WERI-Rb-1 (cell line): ENCODE measurements around the gene HMCN2.

Experiments used
- DNase-seq: peaks from one replicate; pipeline ENCODE4 v3.0.0-alpha.2; 2020
- H3K27ac ChIP-seq: fragments of 250-450 bp; sonication (Bioruptor Pico); 2 replicates; pipeline ENCODE4 v1.5.1; 2020; ENCODE audit warnings: mild to moderate bottlenecking, moderate library complexity
- H3K27me3 ChIP-seq: fragments of 250-450 bp; sonication (Bioruptor Pico); 2 replicates; pipeline ENCODE4 v1.5.1; 2021; ENCODE audit warnings: mild to moderate bottlenecking, low read depth, moderate library complexity; ENCODE audit not compliant: insufficient read depth, severe bottlenecking
- H3K36me3 ChIP-seq: fragments of 250-450 bp; sonication (Bioruptor Pico); 2 replicates; pipeline ENCODE4 v1.5.1; 2020; ENCODE audit warnings: mild to moderate bottlenecking, moderate library complexity
- H3K4me3 ChIP-seq: 2 replicates; pipeline ENCODE4 v1.5.1; 2011; ENCODE audit warnings: low read depth, mild to moderate bottlenecking, control low read depth, low read length
- H3K9me3 ChIP-seq: fragments of 250-450 bp; sonication (Bioruptor Pico); 2 replicates; pipeline ENCODE4 v1.5.1; 2021; ENCODE audit warnings: mild to moderate bottlenecking, moderate library complexity; ENCODE audit not compliant: severe bottlenecking
- CTCF ChIP-seq: IDR thresholded peaks from 2 replicates; pipeline ENCODE4 v1.5.1; 2011; ENCODE audit warnings: low read depth, mild to moderate bottlenecking, control low read depth, inconsistent platforms, low read length

Gene HMCN2

DNA sequence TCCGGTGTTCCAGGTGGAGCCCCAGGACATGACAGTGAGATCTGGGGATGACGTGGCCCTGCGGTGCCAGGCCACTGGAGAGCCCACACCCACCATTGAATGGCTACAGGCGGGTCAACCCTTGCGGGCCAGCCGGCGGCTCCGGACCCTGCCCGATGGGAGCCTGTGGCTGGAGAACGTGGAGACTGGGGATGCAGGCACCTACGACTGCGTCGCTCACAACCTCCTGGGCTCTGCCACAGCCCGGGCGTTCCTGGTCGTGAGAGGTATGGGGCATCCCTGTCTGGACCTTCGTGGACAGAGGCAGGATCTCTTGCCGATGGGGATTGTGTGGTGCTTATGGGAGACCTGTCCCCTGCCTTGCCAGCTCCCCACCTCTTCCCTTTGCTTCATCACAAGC lies 153.2 kb downstream of the HMCN2 start:
- Histone ChIP-seq H3K27ac (no peak overlapping the region), H3K9me3 (no peaks in the 10 kb centered on the region), H3K27me3 (no peaks in the 10 kb centered on the region), H3K4me3 (no peak overlapping the region), H3K36me3 (no peaks in the 10 kb centered on the region)
- DNase-seq, result no peak
- no peak for TF ChIP-seq CTCF

- Histone ChIP-seq H3K9me3 (no peaks in the 10 kb centered on the region), H3K27ac (no peak overlapping the region), H3K4me3 (no peak overlapping the region), H3K27me3 (no peaks in the 10 kb centered on the region), H3K36me3 (no peaks in the 10 kb centered on the region)
- no peak for DNase-seq
- TF ChIP-seq CTCF, result no peak
These were observed 154.0 kb downstream of the HMCN2 start for GRCh38 chr9:130419521-130420035.

DNA sequence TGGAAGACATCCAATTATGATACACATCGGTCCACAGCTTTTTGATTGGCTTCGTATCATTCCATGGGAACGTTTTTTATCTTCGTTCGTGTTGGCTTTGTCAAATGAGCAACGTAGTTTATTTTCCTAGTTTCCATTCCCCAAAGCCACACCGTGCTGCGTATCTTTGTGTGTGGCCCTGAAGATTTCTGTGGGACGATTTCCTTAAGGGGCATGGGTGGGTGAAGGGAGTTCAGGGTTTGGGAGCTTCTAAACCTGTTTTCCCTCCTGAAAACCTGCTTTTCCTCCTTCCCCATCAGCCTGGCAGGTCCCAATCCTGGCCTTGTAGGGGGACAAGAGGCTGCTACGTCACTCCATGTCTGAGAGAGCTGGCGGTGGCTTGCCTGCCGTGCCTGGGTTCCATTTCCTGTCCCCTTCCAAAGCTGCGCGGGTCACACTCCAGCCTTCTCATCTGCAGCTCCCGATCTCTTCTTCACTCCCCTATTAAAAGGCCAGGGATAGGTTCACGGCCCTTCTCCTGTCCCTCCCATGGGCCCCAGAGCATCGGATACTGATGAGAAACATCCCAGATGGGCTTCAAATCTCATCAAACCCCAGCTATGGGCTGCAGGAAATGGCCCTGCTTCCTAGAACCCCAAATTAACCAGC lies 155.7 kb downstream of the HMCN2 start:
- no peak for TF ChIP-seq CTCF
- no peaks in the 10 kb centered on the region for H3K36me3 ChIP-seq
- peak overlapping the region; percentile 15 for H3K27ac ChIP-seq
- no peaks in the 10 kb centered on the region for H3K27me3 ChIP-seq
- DNase-seq, result no peak
- H3K9me3 ChIP-seq, result no peaks in the 10 kb centered on the region
- no peak overlapping the region for H3K4me3 ChIP-seq

DNA sequence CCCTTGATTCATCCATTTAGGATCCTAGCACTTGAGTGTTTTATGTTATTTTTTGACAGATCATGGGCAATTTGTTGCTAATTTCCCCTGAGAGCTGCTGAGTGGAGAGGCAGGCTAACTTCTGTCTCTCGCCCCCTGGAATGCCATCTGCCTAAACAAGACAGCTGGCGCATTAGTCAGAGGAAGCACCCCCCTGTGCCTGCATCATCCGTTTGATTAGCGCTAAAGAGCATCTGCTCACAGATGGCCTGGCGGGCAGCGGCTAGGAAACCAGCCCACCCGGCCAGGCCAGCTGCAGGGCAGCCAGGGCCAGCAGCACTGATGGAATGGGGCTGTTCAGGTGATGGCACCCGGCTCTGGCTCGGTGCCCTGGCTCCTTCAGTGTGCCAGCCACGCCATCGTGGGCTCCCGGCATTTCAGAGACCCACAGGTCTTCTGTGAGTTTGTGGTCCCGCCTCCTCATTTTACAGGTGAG lies 156.3 kb downstream of the HMCN2 start:
- Histone ChIP-seq H3K27me3 (no peaks in the 10 kb centered on the region), H3K36me3 (no peaks in the 10 kb centered on the region), H3K4me3 (no peak overlapping the region), H3K27ac (peak overlapping the region; percentile 15), H3K9me3 (no peaks in the 10 kb centered on the region)
- TF ChIP-seq CTCF, result no peak
- DNase-seq, result peak; percentile 95

DNA sequence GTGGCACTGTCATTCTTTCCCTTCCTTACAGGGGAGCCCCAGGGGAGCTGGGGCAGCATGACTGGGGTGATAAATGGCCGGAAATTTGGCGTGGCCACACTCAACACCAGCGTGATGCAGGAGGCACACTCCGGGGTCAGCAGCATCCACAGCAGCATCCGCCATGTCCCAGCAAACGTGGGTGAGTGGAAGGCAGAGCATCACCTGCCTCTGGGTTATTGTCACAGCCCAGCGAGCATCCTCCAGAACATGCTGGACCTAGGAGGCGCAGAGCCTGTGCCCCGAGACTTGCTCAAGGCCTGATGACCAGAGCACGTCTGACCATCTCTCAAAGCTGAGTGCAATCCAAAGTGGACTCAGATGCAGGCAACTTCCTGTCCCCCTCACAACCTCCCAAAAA lies 157.0 kb downstream of the HMCN2 start:
- no peaks in the 10 kb centered on the region for H3K36me3 ChIP-seq
- no peaks in the 10 kb centered on the region for H3K27me3 ChIP-seq
- no peak overlapping the region for H3K4me3 ChIP-seq
- H3K9me3 ChIP-seq, result no peaks in the 10 kb centered on the region
- TF ChIP-seq CTCF, result no peak
- DNase-seq, result peak; percentile 9
- H3K27ac ChIP-seq, result no peak overlapping the region

- Histone ChIP-seq H3K27me3 (no peaks in the 10 kb centered on the region), H3K27ac (no peak overlapping the region), H3K4me3 (no peak overlapping the region), H3K36me3 (no peaks in the 10 kb centered on the region), H3K9me3 (no peaks in the 10 kb centered on the region)
- TF ChIP-seq CTCF, result no peak
- DNase-seq, result peak; percentile 54
These were observed 157.7 kb downstream of the HMCN2 start for GRCh38 chr9:130423272-130423671.
